Naive thymus-derived CD8-positive, alpha-beta T cell (primary cell): Measurements from ENCODE around the gene SRGAP2C. TPM values are rescaled to one million over a fixed set of nuclear protein-coding genes. Genes with fewer than 3 reads are reported as not detected.
"Not testable (repeated sequence)": the region's sequence is repeated elsewhere in the genome, so short reads cannot be mapped to it uniquely, and the experiment has no call there.

Experiments
- ATAC-seq, 2 donors: fragments of 150-1000 bp; cut with Tn5 transposase in 1 of 2; sonication (Bioruptor Pico), chemical (Tn5 transposase) in 1 of 2; 1 replicate in 1 of 2; 2 replicates in 1 of 2; pipeline ENCODE4 v1.10.0; 2021; ENCODE audit warnings: mild to moderate bottlenecking in 2 of 2, moderate library complexity in 2 of 2
- POLR2A ChIA-PET: fragments of 350-600 bp; sonication (Branson Sonifier 250); formaldehyde crosslinking; loops from one replicate; lab custom pipeline; 2021; ENCODE audit warnings: antibody characterized with exemption; lab: Charles Lee
- DNase-seq, 10 donors: peaks; one replicate each; pipeline versions ENCODE4 v3.0.0 to v3.0.0-alpha.2; 2020 to 2022
- H3K27ac Mint-ChIP-seq, 10 donors: one replicate each; pipeline ENCODE4 v1.8.0; 2020 to 2022; ENCODE audit warnings: mild to moderate bottlenecking in 10 of 10, mixed read lengths in 10 of 10, moderate library complexity in 4 of 10, inconsistent platforms in 1 of 10
- H3K27me3 Mint-ChIP-seq, 5 donors: one replicate each; pipeline ENCODE4 v1.8.0; 2021 to 2022; ENCODE audit warnings: mixed read lengths in 5 of 5
- H3K36me3 Mint-ChIP-seq, 3 donors: one replicate each; pipeline ENCODE4 v1.8.0; 2020 to 2022; ENCODE audit warnings: mixed read lengths in 3 of 3, mild to moderate bottlenecking in 2 of 3, inconsistent platforms in 1 of 3
- H3K4me1 Mint-ChIP-seq, 4 donors: one replicate each; pipeline ENCODE4 v1.8.0; 2021 to 2022; ENCODE audit warnings: mixed read lengths in 4 of 4
- H3K4me3 Mint-ChIP-seq, 10 donors: one replicate each; pipeline ENCODE4 v1.8.0; 2020 to 2022; ENCODE audit warnings: mild to moderate bottlenecking in 10 of 10, mixed read lengths in 10 of 10, moderate library complexity in 6 of 10, inconsistent platforms in 1 of 10
- H3K9me3 Mint-ChIP-seq, 9 donors: one replicate each; pipeline ENCODE4 v1.8.0; 2020 to 2022; ENCODE audit warnings: mixed read lengths in 9 of 9, mild to moderate bottlenecking in 3 of 9, inconsistent platforms in 1 of 9, moderate library complexity in 1 of 9
- polyA plus RNA-seq, 3 donors: library from polyadenylated mRNA; unstranded; fragments of 300-500 nt; fragmentation: Illumina TruSeq; gene quantifications; one replicate each; pipeline ENCODE4 v1.2.3, GENCODE V29; 2021
- total RNA-seq, 8 experiments: library from RNA in 2 of 8; stranded (reverse) in 2 of 8; gene quantifications; one replicate each; pipeline ENCODE4 v1.2.3 and lab custom pipeline; 2021 to 2026

The SRGAP2C gene
- total and polyA plus RNA-seq, 5 experiments from 2014 or later, result 0.73 to 14.1 (median 2.1) TPM

DNA sequence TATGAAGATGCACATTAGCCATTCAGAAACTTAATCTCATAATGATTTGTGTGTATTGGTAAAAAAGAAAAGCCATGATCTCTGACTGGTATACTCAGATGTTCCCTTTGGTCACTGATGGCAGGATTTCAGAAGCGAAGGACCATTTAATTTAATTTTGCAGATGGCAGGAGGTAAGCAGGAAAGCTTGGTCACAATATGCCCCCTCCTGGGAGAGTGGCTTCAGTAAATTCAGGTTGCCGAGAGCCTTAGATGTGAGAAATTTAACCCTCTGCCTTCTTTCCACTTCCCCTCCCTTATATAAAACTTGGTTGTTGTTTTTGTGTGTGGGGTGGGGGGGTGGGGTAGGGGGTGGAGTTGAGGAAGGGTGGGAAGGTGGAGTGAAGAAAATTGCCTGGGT lies 72.9 kb downstream of the SRGAP2C start:
- H3K4me1 Mint-ChIP-seq, H3K9me3 Mint-ChIP-seq, H3K27ac Mint-ChIP-seq, H3K36me3 Mint-ChIP-seq, DNase-seq, H3K4me3 Mint-ChIP-seq, H3K27me3 Mint-ChIP-seq, ATAC-seq, POLR2A ChIA-PET: not testable (repeated sequence)

DNA sequence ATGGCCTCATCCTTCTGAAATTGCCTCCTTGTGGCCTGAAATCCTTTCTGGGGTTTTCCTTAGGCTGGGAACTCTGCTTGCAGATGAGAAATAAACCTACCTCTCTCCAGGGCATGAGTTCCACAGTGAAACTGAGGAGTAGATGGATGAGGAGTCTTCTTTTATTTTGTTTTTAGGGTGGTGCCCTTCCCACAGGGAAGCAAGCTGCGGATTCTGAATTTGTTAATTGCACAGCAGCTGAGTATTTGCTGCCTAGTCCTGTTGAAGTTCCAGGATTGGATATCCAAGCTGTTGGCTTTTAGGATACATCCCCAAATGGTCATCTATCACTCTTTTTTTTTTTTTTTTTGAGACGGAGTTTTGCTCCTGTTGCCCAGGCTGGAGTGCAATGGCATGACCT lies 73.4 kb downstream of the SRGAP2C start:
- H3K36me3 Mint-ChIP-seq, H3K4me1 Mint-ChIP-seq, H3K9me3 Mint-ChIP-seq, H3K4me3 Mint-ChIP-seq, H3K27ac Mint-ChIP-seq, DNase-seq, POLR2A ChIA-PET, ATAC-seq, H3K27me3 Mint-ChIP-seq: not testable (repeated sequence)

DNA sequence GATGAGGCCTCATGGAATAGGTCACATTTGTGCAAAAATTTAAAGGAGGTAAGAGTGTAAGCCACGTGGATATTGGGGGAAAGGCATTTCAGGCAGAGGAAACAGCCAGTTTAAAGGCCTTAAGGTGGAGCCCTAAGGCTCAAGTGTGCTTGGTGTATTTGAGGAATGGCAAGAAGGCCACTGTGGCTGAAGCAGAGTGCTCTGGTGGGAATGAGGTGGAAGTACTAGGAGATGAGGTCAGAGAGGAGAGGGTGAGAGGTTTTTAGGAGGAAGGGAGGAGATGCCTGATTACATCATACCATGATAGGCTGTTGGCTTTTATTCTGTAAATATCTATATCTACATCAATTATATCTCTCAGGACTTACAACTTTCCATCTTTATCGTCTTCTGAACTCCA lies 75.4 kb downstream of the SRGAP2C start:
- H3K9me3 Mint-ChIP-seq, H3K27me3 Mint-ChIP-seq, H3K36me3 Mint-ChIP-seq, ATAC-seq, H3K4me3 Mint-ChIP-seq, DNase-seq, POLR2A ChIA-PET, H3K4me1 Mint-ChIP-seq: not testable (repeated sequence)
- H3K27ac Mint-ChIP-seq, result peak overlapping the region in 1 of 10 donors; percentile 43

- POLR2A ChIA-PET, DNase-seq, H3K9me3 Mint-ChIP-seq, H3K36me3 Mint-ChIP-seq, ATAC-seq, H3K4me3 Mint-ChIP-seq, H3K27me3 Mint-ChIP-seq, H3K4me1 Mint-ChIP-seq, H3K27ac Mint-ChIP-seq: not testable (repeated sequence)
Observed at GRCh38 chr1:121262163-121262562, 77.4 kb downstream of the SRGAP2C start.

- POLR2A ChIA-PET, H3K27me3 Mint-ChIP-seq, H3K27ac Mint-ChIP-seq, H3K4me1 Mint-ChIP-seq, H3K4me3 Mint-ChIP-seq, DNase-seq, H3K9me3 Mint-ChIP-seq, H3K36me3 Mint-ChIP-seq: not testable (repeated sequence)
- ATAC-seq, result peak in 1 of 2 donors; percentile 35
Observed at GRCh38 chr1:121263789-121264244, 79.0 kb downstream of the SRGAP2C start.

GRCh38 chr1:121267072-121267471 lies 82.3 kb downstream of the SRGAP2C start:
- H3K27ac Mint-ChIP-seq, POLR2A ChIA-PET, ATAC-seq, H3K9me3 Mint-ChIP-seq, H3K4me3 Mint-ChIP-seq, H3K4me1 Mint-ChIP-seq, H3K27me3 Mint-ChIP-seq, H3K36me3 Mint-ChIP-seq, DNase-seq: not testable (repeated sequence)

DNA sequence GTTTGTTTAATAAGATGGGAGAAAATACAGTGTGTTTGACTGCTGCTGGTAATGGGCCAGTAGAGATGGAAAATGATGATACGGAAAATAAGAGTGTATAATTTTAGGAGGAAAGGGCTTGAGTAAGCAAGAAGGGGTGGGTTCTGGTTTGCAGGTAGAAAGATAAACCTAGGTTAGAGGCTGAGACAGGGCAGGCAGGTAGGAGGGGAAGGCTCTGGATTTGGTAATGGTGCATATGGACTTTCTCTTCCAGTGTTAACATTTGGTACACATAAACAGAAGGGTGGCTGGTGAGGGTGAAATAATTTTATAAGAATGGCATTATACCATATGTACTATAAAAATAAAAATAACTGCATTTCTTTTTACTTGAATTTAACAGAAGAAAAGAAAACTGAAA lies 84.5 kb downstream of the SRGAP2C start:
- ATAC-seq, H3K36me3 Mint-ChIP-seq, H3K9me3 Mint-ChIP-seq, H3K27ac Mint-ChIP-seq, POLR2A ChIA-PET, H3K4me3 Mint-ChIP-seq, DNase-seq, H3K27me3 Mint-ChIP-seq, H3K4me1 Mint-ChIP-seq: not testable (repeated sequence)

DNA sequence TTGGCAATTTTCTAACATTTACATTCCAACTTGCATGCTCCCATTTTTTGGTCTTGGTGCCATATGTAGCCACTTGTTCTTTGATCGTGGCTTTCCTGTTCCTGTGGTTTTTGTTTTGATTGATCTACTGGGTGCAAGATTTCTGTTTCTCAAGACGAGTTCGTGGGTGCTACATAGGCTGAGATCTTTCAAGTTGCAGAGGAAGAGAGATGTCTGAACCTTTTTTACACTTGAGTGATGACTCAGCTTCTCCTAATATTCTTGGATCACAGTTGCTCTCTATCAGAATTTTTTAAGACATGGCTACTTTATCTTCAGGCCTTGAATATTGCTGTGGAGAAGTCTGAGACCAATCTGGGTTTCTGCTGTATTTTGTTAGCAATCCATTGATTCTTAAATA lies 85.2 kb downstream of the SRGAP2C start:
- DNase-seq (peak in 1 of 10 donors; percentile 0), ATAC-seq (peak; percentile 72 to 74)
- H3K27ac Mint-ChIP-seq, result peak overlapping the region in 4 of 10 donors; percentile 15 to 70 (median 60)
- peak overlapping the region; percentile 63 to 89 (median 80) for H3K4me3 Mint-ChIP-seq
- H3K4me1 Mint-ChIP-seq, POLR2A ChIA-PET, H3K9me3 Mint-ChIP-seq, H3K27me3 Mint-ChIP-seq, H3K36me3 Mint-ChIP-seq: not testable (repeated sequence)

DNA sequence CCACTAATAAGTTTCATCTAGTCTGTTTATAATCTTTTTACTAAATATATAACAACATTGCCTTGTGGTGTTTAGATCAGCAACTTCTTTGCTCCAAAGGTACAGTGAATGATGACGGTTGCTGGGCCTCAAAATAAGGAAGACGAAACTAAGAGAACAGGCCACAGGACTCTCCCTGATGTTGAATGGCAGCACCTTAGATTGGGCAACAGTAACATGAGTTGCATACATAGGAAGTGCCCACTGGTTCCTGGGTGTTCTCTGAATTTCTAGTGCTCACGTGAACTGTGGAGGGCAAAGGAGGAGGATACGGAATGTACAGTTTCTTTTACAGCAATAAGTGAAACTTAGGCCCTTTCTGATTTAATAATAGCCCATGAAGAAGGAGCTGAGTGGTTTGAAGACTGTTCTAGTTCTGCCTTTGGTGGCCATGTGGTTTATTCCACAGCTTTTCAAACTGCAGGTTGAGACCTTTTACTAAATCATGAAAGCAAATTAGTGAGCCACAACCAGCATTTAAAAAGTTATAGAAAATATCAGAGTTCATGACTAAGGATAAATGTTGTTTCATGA lies 86.5 kb downstream of the SRGAP2C start:
- H3K36me3 Mint-ChIP-seq, H3K27ac Mint-ChIP-seq, H3K27me3 Mint-ChIP-seq, ATAC-seq, POLR2A ChIA-PET, H3K4me3 Mint-ChIP-seq, H3K4me1 Mint-ChIP-seq, H3K9me3 Mint-ChIP-seq, DNase-seq: not testable (repeated sequence)

DNA sequence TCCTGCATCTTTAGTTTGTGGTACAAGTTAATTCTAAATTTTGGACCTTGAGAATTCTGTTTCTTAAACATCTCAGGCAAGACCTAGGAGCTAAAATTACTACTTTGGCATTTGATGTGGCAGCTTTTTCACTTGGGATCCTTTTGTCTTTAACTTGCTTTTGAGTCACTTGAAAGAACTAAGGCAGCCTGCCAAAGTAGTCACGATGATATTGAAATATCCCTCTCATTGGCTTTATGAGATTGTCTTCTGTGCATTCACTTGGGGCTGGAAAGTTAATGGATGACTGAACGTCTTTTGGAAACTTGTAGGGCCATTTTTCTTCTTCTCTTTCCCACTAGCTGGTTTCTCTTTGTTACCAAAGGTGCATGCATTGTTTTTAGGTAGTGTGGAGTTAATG lies 90.7 kb downstream of the SRGAP2C start:
- H3K27me3 Mint-ChIP-seq, H3K36me3 Mint-ChIP-seq, H3K9me3 Mint-ChIP-seq, H3K4me3 Mint-ChIP-seq, ATAC-seq, DNase-seq, H3K27ac Mint-ChIP-seq, H3K4me1 Mint-ChIP-seq, POLR2A ChIA-PET: not testable (repeated sequence)

GRCh38 chr1:121278202-121278601 lies 93.4 kb downstream of the SRGAP2C start:
- H3K9me3 Mint-ChIP-seq, H3K27ac Mint-ChIP-seq, POLR2A ChIA-PET, H3K36me3 Mint-ChIP-seq, H3K4me3 Mint-ChIP-seq, H3K27me3 Mint-ChIP-seq, H3K4me1 Mint-ChIP-seq, DNase-seq, ATAC-seq: not testable (repeated sequence)

- ATAC-seq, DNase-seq, H3K27ac Mint-ChIP-seq, H3K9me3 Mint-ChIP-seq, POLR2A ChIA-PET, H3K4me1 Mint-ChIP-seq, H3K4me3 Mint-ChIP-seq, H3K27me3 Mint-ChIP-seq, H3K36me3 Mint-ChIP-seq: not testable (repeated sequence)
Observed at GRCh38 chr1:121278777-121279547, 94.2 kb downstream of the SRGAP2C start.

GRCh38 chr1:121279548-121279898 lies 94.7 kb downstream of the SRGAP2C start:
- H3K27ac Mint-ChIP-seq, H3K9me3 Mint-ChIP-seq, H3K27me3 Mint-ChIP-seq, POLR2A ChIA-PET, DNase-seq, ATAC-seq, H3K36me3 Mint-ChIP-seq, H3K4me3 Mint-ChIP-seq, H3K4me1 Mint-ChIP-seq: not testable (repeated sequence)
